DND-41 (cell line): ENCODE results near the gene MIPOL1.

ENCODE experiments used
- ATAC-seq: fragments of 200-7000 bp; cut with Tn5 transposase; 3 replicates; pipeline ENCODE4 v1.9.1; 2021; ENCODE audit warnings: low read depth; ENCODE audit not compliant: insufficient read depth
- DNase-seq: peaks from one replicate; pipeline ENCODE4 v3.0.0-alpha.2; 2020
- H2AFZ ChIP-seq: 2 replicates; pipeline ENCODE4 v1.6.0; 2012; ENCODE audit warnings: low read depth, low read length
- H3K27ac ChIP-seq: 2 replicates; pipeline ENCODE4 v1.5.1; 2012; ENCODE audit warnings: low read length, inconsistent platforms
- H3K27me3 ChIP-seq: fragments of 200-600 bp; sonication (generic); 2 replicates; pipeline ENCODE4 v1.6.0; 2012; ENCODE audit warnings: low read length, mild to moderate bottlenecking, inconsistent platforms; ENCODE audit not compliant: insufficient read depth, poor library complexity
- H3K36me3 ChIP-seq: 2 replicates; pipeline ENCODE4 v1.5.1; 2012; ENCODE audit warnings: low read length, inconsistent platforms; ENCODE audit not compliant: insufficient read depth
- H3K4me1 ChIP-seq: 2 replicates; pipeline ENCODE4 v1.5.1; 2012; ENCODE audit warnings: mild to moderate bottlenecking, low read length; ENCODE audit not compliant: insufficient read depth
- H3K4me2 ChIP-seq: 2 replicates; pipeline ENCODE4 v1.6.0; 2012; ENCODE audit warnings: mild to moderate bottlenecking, moderate library complexity, low read length, inconsistent platforms; ENCODE audit not compliant: insufficient read depth
- H3K4me3 ChIP-seq, 2 experiments: fragments of 200-600 bp in 1 of 2; shearing (Covaris generic) in 1 of 2; 2 replicates each; pipeline ENCODE4 v1.5.1; 2012 to 2016; ENCODE audit warnings: inconsistent platforms in 2 of 2, low read length in 2 of 2, mild to moderate bottlenecking in 2 of 2, low read depth in 1 of 2, moderate library complexity in 1 of 2
- H3K79me2 ChIP-seq: 2 replicates; pipeline ENCODE4 v1.6.0; 2012; ENCODE audit warnings: low read length, inconsistent platforms; ENCODE audit not compliant: insufficient read depth
- H3K9ac ChIP-seq: 2 replicates; pipeline ENCODE4 v1.6.0; 2012; ENCODE audit warnings: low read depth, mild to moderate bottlenecking, inconsistent platforms, low read length, moderate library complexity
- H3K9me3 ChIP-seq: 2 replicates; pipeline ENCODE4 v1.5.1; 2012; ENCODE audit warnings: low read length, moderate library complexity, mild to moderate bottlenecking, inconsistent platforms; ENCODE audit not compliant: insufficient read depth, severe bottlenecking
- H4K20me1 ChIP-seq: 2 replicates; pipeline ENCODE4 v1.6.0; 2012; ENCODE audit warnings: low read length; ENCODE audit not compliant: insufficient read depth
- CTCF ChIP-seq: IDR thresholded peaks from 2 replicates; pipeline ENCODE4 v1.5.1; 2012; ENCODE audit warnings: borderline replicate concordance, low read length, moderate library complexity, mild to moderate bottlenecking; ENCODE audit not compliant: poor library complexity, severe bottlenecking; ENCODE audit errors: extremely low read depth
- EZH2 ChIP-seq: IDR thresholded peaks from 3 replicates; pipeline ENCODE4 v1.6.1; 2012; ENCODE audit warnings: borderline replicate concordance, low read depth, mild to moderate bottlenecking, moderate library complexity, low read length, inconsistent platforms; ENCODE audit not compliant: severe bottlenecking

Gene MIPOL1

DNA sequence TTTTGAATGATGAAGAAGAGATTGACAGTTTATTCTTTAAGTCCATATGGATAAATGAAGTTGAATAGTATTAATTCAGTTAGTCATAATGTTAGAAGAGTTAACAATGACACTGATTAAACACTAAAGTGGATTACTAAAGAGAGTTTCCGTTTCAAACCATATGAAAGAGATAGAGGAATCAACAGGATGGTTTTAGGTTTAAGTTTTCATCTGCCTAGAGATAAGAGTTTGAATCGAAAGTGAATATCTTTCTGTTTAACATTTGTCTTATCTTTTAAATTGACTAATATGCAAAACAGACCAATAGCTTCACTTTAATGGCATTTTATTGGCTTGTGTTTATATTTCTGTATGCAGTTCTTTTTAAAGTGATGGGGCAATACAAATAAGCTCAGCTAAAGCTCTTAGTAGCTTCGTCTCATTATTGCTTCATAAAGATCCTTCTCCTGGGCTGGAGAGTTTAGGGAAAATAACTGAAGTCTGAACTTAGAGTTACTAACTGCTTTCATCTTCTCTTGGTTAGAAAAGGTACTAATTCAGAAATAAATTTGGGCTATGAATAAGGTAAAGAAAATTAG is 66.0 kb downstream of the MIPOL1 start:
- Histone ChIP-seq H3K4me2 (no peak overlapping the region), H3K9me3 (no peaks in the 10 kb centered on the region), H3K36me3 (no peaks in the 10 kb centered on the region), H3K27ac (no peak overlapping the region), H3K9ac (no peak overlapping the region), H3K4me1 (no peaks in the 10 kb centered on the region), H4K20me1 (no peaks in the 10 kb centered on the region; the same call in 1 of the 2 replicates), H3K27me3 (no peaks in the 10 kb centered on the region), H3K79me2 (no peaks in the 10 kb centered on the region), H3K4me3 (no peak overlapping the region), H2AFZ (no peak overlapping the region)
- DNase-seq (no peak), ATAC-seq (no peak)
- TF ChIP-seq EZH2 (no peak), CTCF (no peak)

DNA sequence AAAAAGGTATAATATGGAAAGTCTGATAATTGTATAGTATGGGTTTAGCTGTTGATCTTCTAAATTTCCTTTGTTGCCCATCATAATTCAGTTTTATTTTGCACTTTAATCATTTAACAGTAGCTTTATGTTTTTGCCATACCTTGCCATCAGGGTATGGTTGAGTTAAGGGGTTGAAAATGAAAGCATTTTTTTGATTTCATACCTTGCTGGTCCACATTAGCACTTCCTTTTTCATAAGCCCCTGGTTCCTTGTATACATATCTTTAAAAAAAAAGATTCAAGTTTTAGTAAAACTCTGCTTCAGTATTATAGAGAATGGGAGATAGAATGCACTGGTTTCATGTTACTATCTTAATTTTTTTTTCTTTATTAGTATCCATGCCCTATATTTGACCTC is 71.1 kb downstream of the MIPOL1 start:
- no peaks in the 10 kb centered on the region for H3K4me1 ChIP-seq
- no peaks in the 10 kb centered on the region for H4K20me1 ChIP-seq
- DNase-seq (no peak), ATAC-seq (no peak)
- no peaks in the 10 kb centered on the region for H3K9me3 ChIP-seq
- H3K79me2 ChIP-seq, result no peaks in the 10 kb centered on the region
- no peak overlapping the region for H3K4me3 ChIP-seq
- no peak overlapping the region for H3K27ac ChIP-seq
- no peak overlapping the region for H3K4me2 ChIP-seq
- H2AFZ ChIP-seq, result no peak overlapping the region
- no peak overlapping the region for H3K9ac ChIP-seq
- no peaks in the 10 kb centered on the region for H3K36me3 ChIP-seq
- TF ChIP-seq EZH2 (no peak), CTCF (no peak)
- no peaks in the 10 kb centered on the region for H3K27me3 ChIP-seq

DNA sequence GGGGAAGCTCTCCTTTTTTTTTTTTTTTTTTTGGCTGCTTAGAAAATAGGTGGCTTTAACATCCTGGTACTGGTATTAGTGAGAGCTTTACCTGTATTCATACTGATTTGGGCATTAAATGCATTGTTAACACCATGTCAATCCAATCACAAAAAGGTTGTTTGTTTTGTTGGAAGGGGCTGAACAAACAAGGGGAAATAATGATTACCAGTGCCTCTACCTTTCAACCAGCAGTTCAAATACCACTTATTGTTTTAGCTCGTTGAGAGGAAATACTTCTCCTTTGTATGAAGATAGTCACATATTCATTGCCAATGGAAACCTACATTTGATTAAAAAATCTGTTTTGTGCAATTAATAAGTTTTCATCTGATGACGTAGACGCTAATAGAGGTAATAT is 72.9 kb downstream of the MIPOL1 start:
- H3K27ac ChIP-seq, result no peak overlapping the region
- no peak overlapping the region for H3K4me3 ChIP-seq
- TF ChIP-seq CTCF (no peak), EZH2 (no peak)

More for the DNA sequence above, 72.9 kb downstream of the MIPOL1 start:
- Histone ChIP-seq H3K4me2 (no peak overlapping the region), H3K9me3 (no peaks in the 10 kb centered on the region), H3K9ac (no peak overlapping the region), H4K20me1 (no peaks in the 10 kb centered on the region), H3K36me3 (no peaks in the 10 kb centered on the region), H2AFZ (no peak overlapping the region), H3K79me2 (no peaks in the 10 kb centered on the region), H3K4me1 (no peaks in the 10 kb centered on the region), H3K27me3 (no peaks in the 10 kb centered on the region)
- ATAC-seq (no peak), DNase-seq (no peak)
